Measurements from ENCODE around the gene CROCC2.

Gene CROCC2

GRCh38 chr2:240928476-240929363, 22.6 kb downstream of the CROCC2 start:
- Histone ChIP-seq H3K36me3 (ENCODE audit: insufficient read depth, low read length) (no peaks in the 10 kb centered on the region), H2AFZ (ENCODE audit: low read depth, low read length) (no peak overlapping the region), H3K79me2 (ENCODE audit: insufficient read depth, low read length) (no peaks in the 10 kb centered on the region), H3K9ac (ENCODE audit: low read depth, low read length) (no peak overlapping the region), H3K9me3 (ENCODE audit: insufficient read depth, low read length, severe bottlenecking) (no peaks in the 10 kb centered on the region), H3K27me3 (ENCODE audit: insufficient read depth, low read length, poor library complexity) (no peaks in the 10 kb centered on the region), H3K27ac (ENCODE audit: low read length) (no peak overlapping the region), H3K4me3 (ENCODE audit: low read depth in 1 of 2, low read length in 2 of 2) (no peak overlapping the region), H3K4me1 (ENCODE audit: insufficient read depth, low read length) (no peaks in the 10 kb centered on the region), H4K20me1 (ENCODE audit: insufficient read depth, low read length) (peaks cover 16% of the 10 kb centered on the region; the same call in 1 of the 2 replicates), H3K4me2 (ENCODE audit: insufficient read depth, low read length) (no peak overlapping the region)
- TF ChIP-seq EZH2 (IDR thresholded peaks at IDR 0.05; ENCODE audit: borderline replicate concordance, low read depth, low read length, severe bottlenecking): no peak
- no peak for TF ChIP-seq CTCF (IDR thresholded peaks at IDR 0.05; ENCODE audit: borderline replicate concordance, extremely low read depth, low read length, poor library complexity, severe bottlenecking)
- DNase-seq (no peak), ATAC-seq (ENCODE audit: insufficient read depth, low read depth) (no peak)

- TF ChIP-seq EZH2 (IDR thresholded peaks at IDR 0.05; ENCODE audit: borderline replicate concordance, low read depth, low read length, severe bottlenecking) (no peak), CTCF (IDR thresholded peaks at IDR 0.05; ENCODE audit: borderline replicate concordance, extremely low read depth, low read length, poor library complexity, severe bottlenecking) (no peak)
- no peaks in the 10 kb centered on the region for H3K79me2 ChIP-seq (ENCODE audit: insufficient read depth, low read length)
Measured at GRCh38 chr2:240929364-240930095, 23.4 kb downstream of the CROCC2 start.

GRCh38 chr2:240930096-240930630, 24.0 kb downstream of the CROCC2 start:
- H3K4me3 ChIP-seq (ENCODE audit: low read depth in 1 of 2, low read length in 2 of 2): no peak overlapping the region
- no peaks in the 10 kb centered on the region for H3K79me2 ChIP-seq (ENCODE audit: insufficient read depth, low read length)
- DNase-seq (no peak), ATAC-seq (ENCODE audit: insufficient read depth, low read depth) (no peak)
- no peak overlapping the region for H3K4me2 ChIP-seq (ENCODE audit: insufficient read depth, low read length)
- H3K9ac ChIP-seq (ENCODE audit: low read depth, low read length): no peak overlapping the region
- no peaks in the 10 kb centered on the region for H3K36me3 ChIP-seq (ENCODE audit: insufficient read depth, low read length)
- no peaks in the 10 kb centered on the region for H3K27me3 ChIP-seq (ENCODE audit: insufficient read depth, low read length, poor library complexity)
- no peak overlapping the region for H2AFZ ChIP-seq (ENCODE audit: low read depth, low read length)
- H4K20me1 ChIP-seq (ENCODE audit: insufficient read depth, low read length): peaks cover 16% of the 10 kb centered on the region; the same call in 1 of the 2 replicates
- no peaks in the 10 kb centered on the region for H3K4me1 ChIP-seq (ENCODE audit: insufficient read depth, low read length)
- no peak for TF ChIP-seq CTCF (IDR thresholded peaks at IDR 0.05; ENCODE audit: borderline replicate concordance, extremely low read depth, low read length, poor library complexity, severe bottlenecking)
- no peak for TF ChIP-seq EZH2 (IDR thresholded peaks at IDR 0.05; ENCODE audit: borderline replicate concordance, low read depth, low read length, severe bottlenecking)
- no peaks in the 10 kb centered on the region for H3K9me3 ChIP-seq (ENCODE audit: insufficient read depth, low read length, severe bottlenecking)
- no peak overlapping the region for H3K27ac ChIP-seq (ENCODE audit: low read length)

More at GRCh38 chr2:240929364-240930095, 23.4 kb downstream of the CROCC2 start:
- no peaks in the 10 kb centered on the region for H3K4me1 ChIP-seq (ENCODE audit: insufficient read depth, low read length)
- H3K9me3 ChIP-seq (ENCODE audit: insufficient read depth, low read length, severe bottlenecking): no peaks in the 10 kb centered on the region
- no peak for ATAC-seq (ENCODE audit: insufficient read depth, low read depth)
- H3K36me3 ChIP-seq (ENCODE audit: insufficient read depth, low read length): no peaks in the 10 kb centered on the region
- no peak overlapping the region for H3K4me3 ChIP-seq (ENCODE audit: low read depth in 1 of 2, low read length in 2 of 2)
- no peak for DNase-seq
- H3K27me3 ChIP-seq (ENCODE audit: insufficient read depth, low read length, poor library complexity): no peaks in the 10 kb centered on the region
- H3K4me2 ChIP-seq (ENCODE audit: insufficient read depth, low read length): no peak overlapping the region
- no peak overlapping the region for H2AFZ ChIP-seq (ENCODE audit: low read depth, low read length)
- H3K9ac ChIP-seq (ENCODE audit: low read depth, low read length): no peak overlapping the region
- peaks cover 16% of the 10 kb centered on the region; the same call in 1 of the 2 replicates for H4K20me1 ChIP-seq (ENCODE audit: insufficient read depth, low read length)
- H3K27ac ChIP-seq (ENCODE audit: low read length): no peak overlapping the region

Measured in DND-41 (cell line).